Astrocyte (in vitro differentiated cells and primary cell): ENCODE measurements around the gene ZC3H18. TPM values are rescaled to one million over a fixed set of nuclear protein-coding genes. Genes with fewer than 3 reads are reported as not detected.

Experiments used
- DNase-seq: peaks from one replicate; pipeline ENCODE4 v3.0.0-alpha.2; 2010; ENCODE audit warnings: low read depth
- FAIRE-seq: peaks from 2 replicates; lab custom pipeline; 2011; peaks lifted over from hg19 to GRCh38; lab: Jason Lieb, UNC
- H2AFZ ChIP-seq: 2 replicates; pipeline ENCODE4 v1.6.0; 2012; ENCODE audit warnings: low read depth, low read length, inconsistent platforms
- H3K27ac ChIP-seq: 2 replicates; pipeline ENCODE4 v1.5.1; 2011; ENCODE audit warnings: low read depth, low read length, inconsistent platforms
- H3K27me3 ChIP-seq: 2 replicates; pipeline ENCODE4 v1.6.0; 2011; ENCODE audit warnings: low read length, inconsistent platforms; ENCODE audit not compliant: insufficient read depth
- H3K36me3 ChIP-seq: 2 replicates; pipeline ENCODE4 v1.5.1; 2011; ENCODE audit warnings: low read length, inconsistent platforms; ENCODE audit not compliant: insufficient read depth
- H3K4me1 ChIP-seq: 2 replicates; pipeline ENCODE4 v1.5.1; 2011; ENCODE audit warnings: low read length, inconsistent platforms; ENCODE audit not compliant: insufficient read depth
- H3K4me2 ChIP-seq: 2 replicates; pipeline ENCODE4 v1.6.0; 2012; ENCODE audit warnings: low read length, inconsistent platforms
- H3K4me3 ChIP-seq: 2 replicates; pipeline ENCODE4 v1.5.1; 2011; ENCODE audit warnings: low read depth, mild to moderate bottlenecking, low read length, inconsistent platforms; ENCODE audit not compliant: insufficient read depth
- H3K79me2 ChIP-seq: 2 replicates; pipeline ENCODE4 v1.6.0; 2012; ENCODE audit warnings: mild to moderate bottlenecking, low read length, inconsistent platforms; ENCODE audit not compliant: insufficient read depth
- H3K9ac ChIP-seq: 2 replicates; pipeline ENCODE4 v1.6.0; 2012; ENCODE audit warnings: mild to moderate bottlenecking, low read length, inconsistent platforms
- H3K9me3 ChIP-seq: 2 replicates; pipeline ENCODE4 v1.5.1; 2012; ENCODE audit warnings: low read depth, mild to moderate bottlenecking, low read length, inconsistent platforms; ENCODE audit not compliant: insufficient read depth
- H4K20me1 ChIP-seq: 2 replicates; pipeline ENCODE4 v1.6.0; 2012; ENCODE audit warnings: low read length, inconsistent platforms; ENCODE audit not compliant: insufficient read depth
- H3K27ac Mint-ChIP-seq: one replicate; pipeline ENCODE4 v1.8.0; 2021; ENCODE audit warnings: mild to moderate bottlenecking, mixed read lengths; ENCODE audit not compliant: unreplicated experiment
- H3K27me3 Mint-ChIP-seq: one replicate; pipeline ENCODE4 v1.8.0; 2021; ENCODE audit warnings: low read depth, mixed read lengths; ENCODE audit not compliant: unreplicated experiment
- H3K36me3 Mint-ChIP-seq: one replicate; pipeline ENCODE4 v1.8.0; 2021; ENCODE audit warnings: low read depth, mixed read lengths; ENCODE audit not compliant: unreplicated experiment
- H3K4me1 Mint-ChIP-seq: one replicate; pipeline ENCODE4 v1.8.0; 2021; ENCODE audit warnings: low read depth, mixed read lengths; ENCODE audit not compliant: unreplicated experiment
- H3K4me3 Mint-ChIP-seq: one replicate; pipeline ENCODE4 v1.8.0; 2021; ENCODE audit warnings: mild to moderate bottlenecking, moderate library complexity, mixed read lengths; ENCODE audit not compliant: unreplicated experiment
- H3K9me3 Mint-ChIP-seq: one replicate; pipeline ENCODE4 v1.8.0; 2021; ENCODE audit warnings: mild to moderate bottlenecking, mixed read lengths; ENCODE audit not compliant: unreplicated experiment
- EZH2 ChIP-seq: IDR thresholded peaks from 2 replicates; pipeline ENCODE4 v1.6.1; 2012; ENCODE audit warnings: mild to moderate bottlenecking, low read length, inconsistent platforms; ENCODE audit not compliant: insufficient read depth
- total RNA-seq: library from RNA; stranded (reverse); gene quantifications from 2 replicates; pipeline ENCODE4 v1.2.1, GENCODE V29; 2021
- TF ChIP-seq, protein P1 (sequence below): IDR thresholded peaks from 2 replicates; pipeline ENCODE4 v1.5.1; 2011; ENCODE audit warnings: low read depth, mild to moderate bottlenecking, inconsistent platforms, low read length, moderate library complexity; ENCODE audit not compliant: insufficient read depth

Gene ZC3H18
- total RNA-seq, 1 donor from 2014 or later = 32.8 TPM

DNA sequence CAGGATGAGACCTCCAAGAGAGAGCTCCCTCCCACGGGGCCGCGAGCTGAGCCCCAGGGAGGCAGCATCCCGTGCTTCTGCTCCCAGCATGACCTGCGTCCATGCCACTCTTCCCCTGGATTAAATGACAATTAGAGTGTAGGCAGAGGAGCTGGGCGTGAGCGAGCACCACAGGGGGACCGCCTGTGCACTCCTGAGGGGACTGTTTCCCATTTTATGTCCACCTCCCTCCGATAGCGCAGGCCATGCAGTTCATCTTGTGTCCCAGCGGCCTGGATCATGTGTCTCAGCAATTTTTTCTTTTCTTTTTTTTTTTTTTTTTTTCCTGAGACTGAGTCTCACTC, 62.4 kb downstream of the ZC3H18 start:
- no peak for DNase-seq
- Mint-ChIP-seq H3K36me3 (peaks cover 9% of the 10 kb centered on the region), H3K27me3 (no peaks in the 10 kb centered on the region), H3K27ac (no peak overlapping the region), H3K4me1 (peaks cover 7% of the 10 kb centered on the region), H3K4me3 (no peak overlapping the region), H3K9me3 (no peaks in the 10 kb centered on the region)
- Histone ChIP-seq H3K4me1 (peaks cover 14% of the 10 kb centered on the region), H3K9me3 (no peaks in the 10 kb centered on the region), H3K4me3 (no peak overlapping the region), H3K27ac (no peak overlapping the region), H4K20me1 (peaks cover 18% of the 10 kb centered on the region), H3K79me2 (no peaks in the 10 kb centered on the region), H3K27me3 (no peaks in the 10 kb centered on the region), H3K9ac (no peak overlapping the region), H3K36me3 (peaks cover 4% of the 10 kb centered on the region), H3K4me2 (no peak overlapping the region), H2AFZ (no peak overlapping the region)
- FAIRE-seq = no peak
- no peak for TF ChIP-seq EZH2
- TF ChIP-seq, protein P1, sequence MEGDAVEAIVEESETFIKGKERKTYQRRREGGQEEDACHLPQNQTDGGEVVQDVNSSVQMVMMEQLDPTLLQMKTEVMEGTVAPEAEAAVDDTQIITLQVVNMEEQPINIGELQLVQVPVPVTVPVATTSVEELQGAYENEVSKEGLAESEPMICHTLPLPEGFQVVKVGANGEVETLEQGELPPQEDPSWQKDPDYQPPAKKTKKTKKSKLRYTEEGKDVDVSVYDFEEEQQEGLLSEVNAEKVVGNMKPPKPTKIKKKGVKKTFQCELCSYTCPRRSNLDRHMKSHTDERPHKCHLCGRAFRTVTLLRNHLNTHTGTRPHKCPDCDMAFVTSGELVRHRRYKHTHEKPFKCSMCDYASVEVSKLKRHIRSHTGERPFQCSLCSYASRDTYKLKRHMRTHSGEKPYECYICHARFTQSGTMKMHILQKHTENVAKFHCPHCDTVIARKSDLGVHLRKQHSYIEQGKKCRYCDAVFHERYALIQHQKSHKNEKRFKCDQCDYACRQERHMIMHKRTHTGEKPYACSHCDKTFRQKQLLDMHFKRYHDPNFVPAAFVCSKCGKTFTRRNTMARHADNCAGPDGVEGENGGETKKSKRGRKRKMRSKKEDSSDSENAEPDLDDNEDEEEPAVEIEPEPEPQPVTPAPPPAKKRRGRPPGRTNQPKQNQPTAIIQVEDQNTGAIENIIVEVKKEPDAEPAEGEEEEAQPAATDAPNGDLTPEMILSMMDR = no peak

DNA sequence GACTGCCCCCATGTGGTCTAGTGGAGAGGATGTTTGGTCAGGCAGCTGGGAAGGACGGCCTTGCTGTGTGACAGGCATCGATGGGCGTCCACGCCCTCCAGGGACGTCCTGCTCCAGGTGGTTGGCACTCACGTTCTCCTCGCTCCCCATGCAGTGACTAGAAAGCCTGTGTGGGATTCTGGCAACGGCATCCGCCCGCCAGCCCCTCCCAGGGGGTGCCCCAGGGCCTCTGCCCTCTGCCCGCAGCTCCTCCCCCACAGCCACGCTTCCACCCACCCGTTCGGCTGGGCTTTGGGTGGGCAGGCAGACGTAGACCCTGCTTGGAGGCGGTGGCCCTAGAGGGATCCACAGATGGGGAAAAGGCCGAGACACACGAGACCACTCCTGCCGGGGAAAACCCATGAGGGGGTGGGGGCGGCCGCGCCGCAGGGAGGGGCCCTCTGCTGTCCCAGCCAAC, 63.5 kb downstream of the ZC3H18 start:
- no peak overlapping the region for H3K4me3 ChIP-seq
- H3K79me2 ChIP-seq = no peaks in the 10 kb centered on the region
- H3K9me3 Mint-ChIP-seq = no peaks in the 10 kb centered on the region
- H3K9ac ChIP-seq = no peak overlapping the region
- H3K4me1 ChIP-seq = peaks cover 14% of the 10 kb centered on the region
- no peak overlapping the region for H2AFZ ChIP-seq
- H3K4me1 Mint-ChIP-seq = peaks cover 7% of the 10 kb centered on the region
- no peak overlapping the region for H3K27ac ChIP-seq
- H3K27me3 ChIP-seq = peaks cover 6% of the 10 kb centered on the region
- no peak for DNase-seq
- H4K20me1 ChIP-seq = peaks cover 14% of the 10 kb centered on the region
- no peak for TF ChIP-seq EZH2
- TF ChIP-seq, protein P1 = no peak
- no peak overlapping the region for H3K4me3 Mint-ChIP-seq
- H3K36me3 Mint-ChIP-seq = peaks cover 9% of the 10 kb centered on the region
- H3K9me3 ChIP-seq = no peaks in the 10 kb centered on the region
- no peak overlapping the region for H3K27ac Mint-ChIP-seq
- peak overlapping the region; percentile 81 for H3K4me2 ChIP-seq
- peaks cover 4% of the 10 kb centered on the region for H3K36me3 ChIP-seq
- H3K27me3 Mint-ChIP-seq = peaks cover 7% of the 10 kb centered on the region
- FAIRE-seq = no peak

DNA sequence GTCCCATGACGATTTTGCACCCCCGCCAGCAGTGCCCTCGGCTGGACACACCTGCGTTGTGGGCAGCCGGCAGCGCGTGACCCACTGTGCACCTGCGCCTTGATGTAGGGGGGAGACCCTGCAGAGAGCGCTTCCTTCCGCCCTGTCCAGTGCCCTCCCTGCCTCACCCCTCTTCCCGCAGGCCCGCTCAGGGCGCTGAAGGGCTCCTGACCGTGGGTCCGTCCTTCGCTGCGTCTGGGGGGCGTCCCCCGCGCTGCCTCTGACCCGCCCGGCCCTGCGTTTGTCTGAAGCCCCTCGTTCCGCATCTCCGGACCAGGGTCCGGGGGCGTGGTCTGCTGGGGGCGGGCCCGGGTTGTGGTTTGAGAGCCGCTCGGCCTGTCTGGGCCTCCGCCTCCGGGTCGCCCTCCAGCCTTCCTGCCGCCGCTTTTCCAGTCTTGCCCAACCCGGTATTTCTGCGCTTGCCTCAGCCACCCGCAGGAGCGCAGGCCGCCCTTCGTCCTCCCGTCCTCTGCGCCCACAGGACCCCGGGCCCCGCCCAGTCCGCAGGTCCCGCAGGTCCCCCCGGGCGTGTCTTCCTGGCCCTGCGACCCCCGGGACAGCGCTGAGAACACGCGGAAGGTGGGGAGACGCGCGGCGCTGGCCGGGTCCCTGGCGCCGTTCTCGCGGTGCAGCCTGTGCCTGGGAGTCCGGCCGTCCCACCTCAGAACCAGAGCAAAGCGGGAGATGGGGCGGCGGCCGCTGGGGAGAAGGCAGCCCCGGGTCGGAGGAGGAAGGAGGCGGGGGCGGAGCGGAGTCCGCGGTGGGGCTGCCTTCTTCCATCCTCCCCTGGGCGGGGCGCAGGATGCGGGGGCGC, 64.2 kb downstream of the ZC3H18 start:
- Histone ChIP-seq H3K4me3 (peak overlapping the region; percentile 28), H3K4me2 (peak overlapping the region; percentile 81), H3K9ac (peak overlapping the region; percentile 8), H3K36me3 (peaks cover 4% of the 10 kb centered on the region), H3K27me3 (peaks cover 7% of the 10 kb centered on the region), H3K79me2 (no peaks in the 10 kb centered on the region), H3K27ac (no peak overlapping the region), H3K4me1 (peaks cover 14% of the 10 kb centered on the region), H3K9me3 (no peaks in the 10 kb centered on the region), H4K20me1 (peaks cover 14% of the 10 kb centered on the region), H2AFZ (peak overlapping the region; percentile 47)
- Mint-ChIP-seq H3K4me1 (peaks cover 7% of the 10 kb centered on the region), H3K27ac (peak overlapping the region; percentile 12), H3K9me3 (no peaks in the 10 kb centered on the region), H3K36me3 (peaks cover 9% of the 10 kb centered on the region), H3K27me3 (peaks cover 7% of the 10 kb centered on the region), H3K4me3 (peak overlapping the region; percentile 40)
- no peak for TF ChIP-seq EZH2
- TF ChIP-seq, protein P1 = no peak
- no peak for DNase-seq
- no peak for FAIRE-seq
